HG02852 (cell line): ENCODE measurements around the gene DFFA.
"Not testable (repeated sequence)": the region's sequence is repeated elsewhere in the genome, so short reads cannot be mapped to it uniquely, and the experiment has no call there.

Experiments used
- ATAC-seq: cut with Tn5 transposase; IDR thresholded peaks from one replicate; pipeline ENCODE4 v1.9.1; 2021; ENCODE audit warnings: mild to moderate bottlenecking, moderate library complexity; ENCODE audit not compliant: unreplicated experiment

Gene DFFA

DNA sequence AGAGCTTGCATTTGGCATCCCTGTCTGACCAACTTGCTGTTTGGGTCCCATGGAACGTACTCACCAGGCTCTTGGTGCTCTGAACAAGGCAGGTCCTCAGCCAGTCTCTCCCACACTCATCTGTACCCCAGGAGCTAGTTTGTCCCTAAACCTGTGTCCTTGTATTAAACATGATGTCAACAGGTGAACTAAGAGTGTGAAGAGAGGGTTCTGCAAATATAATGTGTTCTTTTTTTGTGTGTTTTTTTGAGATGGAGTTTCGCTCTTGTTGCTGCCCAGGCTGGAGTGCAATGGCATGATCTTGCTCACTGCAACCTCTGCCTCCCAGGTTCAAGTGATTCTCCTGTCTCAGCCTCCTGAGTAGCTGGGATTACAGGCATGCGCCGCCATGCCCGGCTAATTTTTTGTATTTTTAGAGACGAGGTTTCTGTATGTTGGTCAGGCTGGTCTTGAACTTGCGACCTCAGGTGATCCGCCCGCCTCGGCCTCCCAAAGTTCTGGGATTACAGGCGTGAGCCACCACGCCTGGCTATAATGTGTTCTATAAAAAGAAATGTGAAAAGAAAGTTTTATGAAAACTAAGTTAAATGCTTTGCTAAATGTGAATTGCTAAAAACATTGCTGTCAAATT, 33.8 kb upstream of the DFFA start:
- ATAC-seq, result not testable (repeated sequence)

DNA sequence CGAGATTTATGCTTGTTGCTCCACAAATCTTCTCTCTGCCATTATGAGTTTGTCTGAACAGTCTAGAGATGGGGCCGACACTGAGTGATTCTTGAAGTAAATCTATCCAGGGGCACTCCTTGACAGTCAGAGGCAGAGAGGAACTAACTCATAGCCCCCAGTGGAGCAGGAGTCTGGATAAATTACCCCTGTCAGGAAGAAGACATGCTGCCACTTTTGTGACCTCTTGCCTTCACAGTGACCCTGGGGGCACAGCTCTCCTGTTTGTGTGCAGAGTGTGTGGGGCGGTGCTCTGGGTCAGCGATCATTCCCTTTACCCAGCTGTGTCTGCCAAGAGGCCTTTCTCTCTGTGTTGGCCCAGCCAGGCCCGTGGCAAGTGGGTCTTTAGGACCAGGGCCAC, 31.9 kb upstream of the DFFA start:
- no peak for ATAC-seq

DNA sequence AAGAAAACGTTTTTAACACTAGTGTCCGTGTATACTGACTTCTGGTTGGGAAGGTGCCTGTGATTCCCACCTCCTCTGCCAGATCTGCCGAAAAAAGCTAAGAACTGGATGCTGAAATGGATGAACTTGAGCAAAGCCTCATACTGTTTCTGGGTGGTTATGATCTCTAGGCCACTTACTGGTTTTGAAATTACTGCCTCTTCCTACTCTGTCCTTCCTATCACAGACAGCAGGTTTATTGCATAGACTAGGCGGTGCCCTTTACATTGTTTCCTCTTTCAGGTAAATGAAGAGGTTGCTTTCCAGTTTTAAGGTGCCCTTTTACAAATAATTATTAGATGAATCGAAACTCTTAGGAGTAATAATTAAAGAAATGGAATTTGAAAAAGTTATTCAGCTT, 29.9 kb upstream of the DFFA start:
- no peak for ATAC-seq

- no peak for ATAC-seq
Observed at GRCh38 chr1:10498231-10498630, 25.9 kb upstream of the DFFA start.

DNA sequence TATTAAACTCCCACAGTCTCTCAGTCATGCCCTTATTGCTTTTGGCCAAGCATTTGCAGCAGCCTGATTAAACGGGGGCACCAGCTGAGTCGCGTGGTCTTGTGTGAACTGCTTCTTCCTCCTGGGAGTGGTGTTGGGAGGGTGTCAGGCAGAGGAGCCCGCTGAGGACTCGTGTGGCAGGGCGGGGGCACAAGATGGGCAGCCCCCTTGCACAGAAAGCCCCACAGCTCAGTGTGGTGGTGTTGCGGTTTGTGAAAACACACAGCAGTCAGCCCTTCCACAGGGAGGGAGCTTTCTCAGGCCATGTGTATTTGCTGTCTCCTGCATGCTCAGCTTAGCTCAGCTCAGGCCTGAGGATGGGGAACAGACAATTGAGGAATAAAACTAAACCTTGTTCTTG, 24.8 kb upstream of the DFFA start:
- ATAC-seq, result no peak

- ATAC-seq, result no peak
Observed at GRCh38 chr1:10495952-10496351, 23.6 kb upstream of the DFFA start.

DNA sequence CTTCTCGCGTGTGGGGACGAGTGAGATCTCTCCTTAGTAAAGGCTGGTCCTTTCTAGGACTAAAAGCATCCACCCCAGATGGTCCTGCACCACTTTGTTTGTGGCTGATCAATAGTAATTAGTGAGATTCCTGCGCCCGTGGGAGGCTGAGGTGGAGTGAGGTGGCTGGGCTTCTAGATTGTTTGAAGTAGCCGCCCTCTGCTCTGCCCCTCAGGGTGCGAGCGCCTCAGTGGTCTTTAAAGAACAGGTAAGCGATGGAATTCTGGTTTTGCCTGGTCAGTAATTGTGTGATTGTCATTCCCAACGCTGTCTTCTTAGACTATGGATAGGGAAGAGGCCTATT, 23.1 kb upstream of the DFFA start:
- ATAC-seq, result no peak

DNA sequence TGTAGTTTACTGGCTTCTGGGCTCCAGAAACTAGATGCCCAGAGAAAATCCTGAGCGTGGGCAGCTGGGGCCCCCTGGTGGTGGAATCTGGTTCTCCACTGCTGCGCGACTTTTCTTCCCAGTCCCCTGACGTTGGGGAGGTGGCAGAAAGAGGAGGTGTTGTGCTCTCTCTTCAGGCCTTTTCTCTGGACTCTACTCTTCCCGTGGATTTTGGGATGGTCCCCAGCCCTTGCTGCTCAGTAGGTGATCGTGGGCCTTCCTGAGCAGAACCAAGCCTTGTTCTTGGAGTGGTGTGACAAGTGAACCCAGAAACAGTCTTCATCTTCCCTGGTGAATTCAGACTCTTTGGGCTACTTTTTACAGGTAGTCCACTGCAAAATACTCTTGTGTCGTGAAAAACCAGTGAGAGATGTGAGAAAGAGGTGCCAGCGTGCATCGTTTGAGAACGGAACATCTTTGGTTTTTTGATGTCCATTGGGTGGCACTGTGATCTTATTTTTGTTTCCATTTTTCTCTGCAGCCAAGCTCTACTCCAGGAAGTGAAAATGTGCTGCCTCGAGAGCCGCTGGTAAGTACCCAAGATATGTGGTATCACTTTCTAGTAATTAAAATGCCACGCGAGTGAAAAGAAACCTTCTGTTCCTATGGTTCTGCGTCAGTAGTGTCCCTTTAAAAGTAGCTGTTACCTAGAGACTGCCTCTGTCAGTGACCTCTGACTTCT, 22.6 kb upstream of the DFFA start:
- peak; percentile 76 for ATAC-seq

DNA sequence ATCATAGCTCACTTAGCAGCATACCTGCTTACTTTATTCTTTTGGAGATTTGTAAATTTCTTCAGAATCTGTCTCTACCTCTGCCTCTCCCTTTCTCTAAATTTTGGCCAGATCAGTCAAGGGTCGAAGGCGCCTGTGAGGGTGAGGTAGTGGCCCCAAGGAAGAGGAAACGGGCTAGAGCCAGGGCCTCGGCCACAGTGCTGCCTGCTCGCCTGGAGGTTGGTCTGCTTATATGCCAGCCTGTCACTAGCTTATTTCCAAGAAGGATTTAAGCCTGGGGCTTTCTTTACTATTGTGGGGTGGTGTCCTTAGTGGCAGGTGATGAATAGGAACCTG, 22.1 kb upstream of the DFFA start:
- ATAC-seq, result no peak

- no peak for ATAC-seq
Observed at GRCh38 chr1:10490286-10490970, 18.1 kb upstream of the DFFA start.

- no peak for ATAC-seq
Observed at GRCh38 chr1:10489291-10490055, 17.1 kb upstream of the DFFA start.

GRCh38 chr1:10484521-10484920, 12.2 kb upstream of the DFFA start:
- ATAC-seq, result no peak

GRCh38 chr1:10480614-10481013, 8.3 kb upstream of the DFFA start:
- ATAC-seq, result no peak

DNA sequence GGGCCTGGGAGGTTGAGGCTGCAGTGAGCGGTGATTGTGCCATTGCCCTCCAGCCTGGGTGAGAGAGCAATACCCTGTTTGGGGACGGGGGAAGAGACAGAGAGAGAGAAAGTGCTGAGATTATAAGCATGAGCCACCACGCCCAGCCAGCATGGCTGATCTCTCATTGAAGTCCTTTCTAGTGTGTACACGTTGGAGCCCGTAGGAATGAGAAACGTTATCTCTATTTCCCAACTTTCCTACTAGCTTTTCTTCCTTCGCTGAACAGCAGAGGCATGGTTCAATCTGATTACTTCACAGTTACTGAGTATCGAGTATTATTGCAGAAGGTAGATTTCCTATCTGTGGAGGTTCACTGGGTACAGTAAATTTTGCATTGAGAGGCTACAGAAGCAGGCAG, 7.0 kb upstream of the DFFA start:
- no peak for ATAC-seq

DNA sequence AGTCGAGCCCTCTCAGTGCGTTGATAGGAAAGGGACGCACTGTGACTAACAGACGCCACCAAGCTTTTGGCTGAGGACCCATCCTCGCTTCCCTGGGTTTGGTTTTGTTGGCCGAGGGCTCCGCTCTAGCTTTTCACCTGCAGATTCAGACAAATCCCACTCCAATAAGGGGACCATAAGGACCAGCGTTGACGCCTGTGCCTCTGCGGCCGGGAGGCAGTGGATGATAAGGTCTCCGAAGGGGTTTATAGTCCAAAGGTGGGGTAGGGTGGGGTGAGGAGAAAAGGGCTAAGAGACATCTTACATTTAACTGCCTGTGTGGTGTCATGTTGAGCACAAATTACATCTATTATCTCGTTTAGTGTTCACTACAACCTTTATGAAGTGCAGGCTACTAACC, 3.2 kb upstream of the DFFA start:
- no peak for ATAC-seq

DNA sequence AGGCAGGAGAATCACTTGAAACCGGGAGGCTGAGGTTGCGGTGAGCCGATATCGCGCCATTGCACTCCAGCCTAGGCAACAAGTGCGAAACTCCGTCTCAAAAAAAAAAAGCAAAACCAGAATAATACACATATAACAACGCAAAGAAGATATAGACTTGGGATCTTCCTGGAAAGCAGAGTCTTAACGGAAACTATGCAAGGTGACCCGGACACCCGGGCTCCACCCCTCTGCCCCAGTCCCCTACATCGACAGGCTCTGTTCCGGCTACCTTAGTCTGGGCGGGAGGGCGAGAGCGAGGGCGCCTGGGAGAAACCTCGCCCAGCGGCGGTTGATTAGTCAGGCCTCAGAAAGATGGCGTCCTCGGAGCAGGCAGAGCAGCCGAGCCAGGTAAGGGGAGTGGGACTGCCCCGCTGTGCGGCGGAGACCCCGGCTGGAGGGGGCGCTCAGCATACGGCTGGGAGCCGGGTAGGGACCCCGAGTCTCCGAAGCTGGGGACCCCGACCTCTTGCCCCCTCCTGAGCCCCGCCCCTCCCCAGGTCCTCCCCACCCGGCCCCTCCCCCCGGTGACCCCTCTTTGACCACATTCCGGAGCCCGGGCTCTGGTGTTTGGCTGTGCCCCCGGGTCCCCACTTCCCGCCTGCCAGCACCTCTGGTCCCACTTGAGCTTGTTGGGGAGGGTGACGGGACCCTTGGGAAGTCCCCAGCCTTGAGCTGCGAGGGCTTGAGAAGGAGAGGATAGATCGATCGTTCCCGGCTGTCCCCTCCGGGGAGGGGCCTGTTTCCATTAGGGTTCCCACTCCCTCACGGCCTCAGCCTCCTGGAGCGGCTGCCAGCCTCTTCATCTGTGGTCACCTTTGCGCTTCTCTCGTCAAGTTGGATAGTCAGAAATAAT, 2.5 kb upstream of the DFFA start, which contains the start of gene PEX14:
TSS of gene PEX14 (plus strand) at position 338 of the 895 bp plus-strand sequence. CDS start at position 355, 17 bp downstream.
- peak; percentile 53 for ATAC-seq

- ATAC-seq, result not testable (repeated sequence)
Observed at GRCh38 chr1:10474309-10474612, 1.9 kb upstream of the DFFA start.

GRCh38 chr1:10473145-10473765, 926 bp upstream of the DFFA start:
- no peak for ATAC-seq

DNA sequence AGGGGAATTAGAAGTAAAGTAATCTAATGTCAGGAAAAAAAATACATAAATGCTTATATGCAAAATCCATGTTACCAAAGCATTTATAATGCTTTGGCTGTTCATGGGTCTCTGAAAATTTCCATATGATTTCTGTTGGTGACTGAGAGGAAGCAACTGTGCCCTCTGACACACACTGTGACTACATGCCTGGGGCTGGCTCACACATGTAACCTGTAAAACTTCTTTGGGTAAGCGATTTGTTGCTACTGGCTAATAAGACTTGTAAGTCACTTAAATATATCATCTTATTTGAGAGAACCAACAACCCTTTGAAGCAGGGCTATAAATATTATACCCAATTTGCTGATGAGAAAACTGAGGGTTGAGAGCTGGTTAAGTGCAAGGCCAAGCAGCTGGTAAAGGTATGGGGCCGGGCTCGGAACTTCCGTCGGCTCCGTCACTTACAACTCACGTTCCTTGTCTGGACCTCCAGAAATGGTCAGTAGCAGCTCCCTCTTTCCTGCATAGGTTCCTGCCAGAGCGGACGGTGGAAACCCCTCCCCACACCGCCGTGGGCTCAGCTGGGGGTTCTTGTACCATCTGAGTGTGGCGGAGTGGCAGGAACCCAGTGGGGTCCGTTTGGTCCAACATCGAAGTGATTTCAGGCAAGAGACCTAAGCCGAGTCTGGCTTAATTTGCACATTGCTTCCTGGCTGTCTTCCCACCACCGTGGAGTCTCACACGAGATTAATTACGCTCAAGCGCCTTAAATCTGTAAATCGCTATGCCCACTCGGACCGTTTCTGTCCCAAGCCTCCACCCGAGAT, 714 bp downstream of the DFFA start:
- peak; percentile 6 for ATAC-seq
